Large intestine (tissue), 3 donors: ENCODE measurements around the gene PRAMEF14. TPM values are rescaled to one million over a fixed set of nuclear protein-coding genes. Genes with fewer than 3 reads are reported as not detected.
"Not testable (repeated sequence)": the region's sequence is repeated elsewhere in the genome, so short reads cannot be mapped to it uniquely, and the experiment has no call there.

Experiments
- DNase-seq, 2 donors: peaks; one replicate each; pipeline versions ENCODE4 v3.0.0 to v3.0.0-alpha.2; 2013
- H3K27ac ChIP-seq: one replicate; pipeline ENCODE4 v1.5.1; 2013; ENCODE audit warnings: low read length
- H3K27me3 ChIP-seq: 2 replicates; pipeline ENCODE4 v1.6.1; 2013; ENCODE audit warnings: low read length; ENCODE audit not compliant: control insufficient read depth, insufficient read depth
- H3K36me3 ChIP-seq: 2 replicates; pipeline ENCODE4 v1.6.1; 2013; ENCODE audit warnings: low read length; ENCODE audit not compliant: control insufficient read depth, insufficient read depth
- H3K4me1 ChIP-seq: one replicate; pipeline ENCODE4 v1.6.1; 2013; ENCODE audit warnings: low read length; ENCODE audit not compliant: control insufficient read depth, insufficient read depth
- H3K4me3 ChIP-seq: one replicate; pipeline ENCODE4 v1.5.1; 2013; ENCODE audit warnings: low read length
- H3K9me3 ChIP-seq: one replicate; pipeline ENCODE4 v1.6.1; 2013; ENCODE audit warnings: mild to moderate bottlenecking, low read depth, low read length, moderate library complexity; ENCODE audit not compliant: control insufficient read depth
- WGBS: methylation state at CpG from one replicate; pipeline ENCODE4 v1.1.5; 2013; ENCODE audit warnings: low lambda C conversion rate; ENCODE audit not compliant: insufficient coverage; 5-methylcytosine and 5-hydroxymethylcytosine counted together
- polyA plus RNA-seq: library from polyadenylated mRNA; unstranded; fragments of 120-200 nt; gene quantifications from one replicate; pipeline ENCODE4 v1.2.1, GENCODE V29; 2013

Gene PRAMEF14
- polyA plus RNA-seq, 1 donor = not detected

DNA sequence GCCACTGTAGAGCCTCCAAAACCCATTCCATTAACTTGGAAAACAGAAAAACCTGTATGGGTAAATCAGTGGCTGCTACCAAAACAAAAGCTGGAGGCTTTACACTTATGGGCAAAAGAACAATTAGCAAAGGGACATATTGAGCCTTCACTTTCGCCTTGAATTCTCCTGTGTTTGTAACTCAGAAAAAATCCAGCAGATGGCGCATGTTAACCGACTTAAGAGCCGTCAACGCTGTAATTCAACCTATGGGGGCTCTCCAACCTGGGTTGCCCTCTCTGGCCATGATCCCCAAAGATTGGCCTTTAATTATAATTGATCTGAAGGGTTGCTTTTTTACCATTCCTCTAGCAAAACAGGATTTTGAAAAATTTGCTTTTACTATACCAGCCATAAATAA lies 9.8 kb upstream of the PRAMEF14 start:
- H3K4me3 ChIP-seq, H3K27ac ChIP-seq, H3K27me3 ChIP-seq, H3K9me3 ChIP-seq, H3K4me1 ChIP-seq, H3K36me3 ChIP-seq: not testable (repeated sequence)
- WGBS = no CpG with 5 or more reads among the region's 5 CpGs
- DNase-seq = peak; percentile 9 to 10

DNA sequence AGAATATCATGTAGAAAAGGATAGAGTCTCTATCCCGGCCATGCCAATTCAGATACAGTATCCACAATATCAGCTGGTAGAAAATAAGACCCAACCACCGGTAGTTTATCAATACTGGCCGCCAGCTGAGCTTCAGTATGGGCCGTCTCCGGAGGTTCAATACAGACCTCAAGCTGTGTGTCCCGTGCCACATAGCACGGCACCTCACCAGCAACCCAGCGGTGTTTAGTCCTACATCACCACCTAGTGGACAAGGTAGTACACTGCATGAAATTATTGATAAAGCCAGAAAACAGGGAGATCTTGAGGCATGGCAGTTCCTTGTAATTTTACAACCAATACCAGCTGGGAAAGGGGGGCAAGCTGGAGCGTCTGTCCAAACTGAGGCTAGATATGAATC lies 7.5 kb upstream of the PRAMEF14 start:
- not testable (repeated sequence) for H3K36me3 ChIP-seq, H3K27me3 ChIP-seq, H3K4me3 ChIP-seq, H3K27ac ChIP-seq, DNase-seq, H3K9me3 ChIP-seq, H3K4me1 ChIP-seq
- WGBS = no CpG with 5 or more reads among the region's 9 CpGs

DNA sequence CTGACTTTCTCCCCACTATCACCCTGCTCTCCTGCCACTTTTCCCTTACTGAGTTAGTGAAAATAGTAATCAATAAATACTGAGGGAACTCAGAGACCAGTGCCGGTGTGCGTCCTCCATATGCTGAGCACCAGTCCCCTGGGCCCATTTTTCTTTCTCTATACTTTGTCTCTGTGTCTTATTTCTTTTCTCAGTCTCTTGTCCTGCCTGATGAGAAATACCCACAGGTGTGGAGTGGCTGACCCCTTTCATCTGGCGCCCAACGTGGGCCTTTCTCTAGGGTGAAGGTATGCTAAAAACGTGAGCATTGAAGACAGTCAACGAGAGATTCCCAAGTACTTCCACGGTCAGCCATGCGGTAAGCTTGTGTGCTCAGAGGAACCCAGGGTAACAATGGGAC lies 6.5 kb upstream of the PRAMEF14 start:
- H3K4me3 ChIP-seq, H3K27me3 ChIP-seq, DNase-seq, H3K9me3 ChIP-seq, H3K27ac ChIP-seq, H3K4me1 ChIP-seq, H3K36me3 ChIP-seq: not testable (repeated sequence)
- no CpG with 5 or more reads among the region's 8 CpGs for WGBS

DNA sequence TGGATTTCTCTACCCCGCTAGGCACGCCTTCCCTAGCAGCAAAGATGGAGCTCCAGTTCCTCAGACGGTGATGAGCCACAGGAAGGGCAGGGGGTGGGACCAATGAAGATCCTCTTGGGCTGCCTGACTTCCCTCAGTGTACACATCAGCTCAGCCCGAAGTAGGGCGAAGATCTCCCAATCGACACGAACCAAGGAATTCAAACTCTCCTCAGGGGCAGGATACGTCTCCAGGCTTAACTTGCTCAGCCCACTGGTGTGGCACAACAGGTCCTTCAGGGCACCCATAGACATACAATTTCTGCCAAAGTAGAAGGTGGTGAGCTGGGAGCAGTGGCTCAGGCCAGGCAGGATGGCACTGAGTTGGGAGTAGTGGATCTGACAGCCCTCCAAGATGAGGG lies 4.4 kb downstream of the PRAMEF14 start:
- no CpG with 5 or more reads among the region's 8 CpGs for WGBS
- not testable (repeated sequence) for H3K9me3 ChIP-seq, H3K4me3 ChIP-seq, DNase-seq, H3K36me3 ChIP-seq, H3K27me3 ChIP-seq, H3K4me1 ChIP-seq, H3K27ac ChIP-seq

DNA sequence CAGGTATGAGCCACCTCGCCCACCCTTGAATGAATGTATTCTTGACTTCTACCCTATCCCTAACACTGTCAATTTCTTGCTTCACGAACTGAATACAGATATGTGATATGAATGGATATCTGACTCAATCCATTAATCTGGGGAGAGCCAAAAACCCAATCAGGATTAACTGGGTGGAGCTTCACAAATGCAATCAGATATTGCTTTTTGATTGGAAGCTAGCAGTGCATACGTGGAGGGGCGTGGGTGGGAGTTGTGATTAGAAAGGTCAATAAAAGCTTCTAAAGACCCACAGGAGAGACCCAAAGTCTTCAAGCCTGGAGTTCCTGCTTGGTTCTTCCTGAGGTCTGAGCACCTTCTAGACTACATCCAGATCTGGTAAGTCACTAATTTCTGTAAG lies 31.7 kb downstream of the PRAMEF14 start, which contains the start of gene PRAMEF15:
PRAMEF15 (plus strand) TSS at position 301 of the 400 bp plus-strand sequence. CDS start 2,827 bp downstream, outside the sequence.
- not testable (repeated sequence) for H3K4me3 ChIP-seq, H3K27ac ChIP-seq, H3K4me1 ChIP-seq, DNase-seq, H3K27me3 ChIP-seq, H3K9me3 ChIP-seq, H3K36me3 ChIP-seq
- no CpG with 5 or more reads among the region's 4 CpGs for WGBS

DNA sequence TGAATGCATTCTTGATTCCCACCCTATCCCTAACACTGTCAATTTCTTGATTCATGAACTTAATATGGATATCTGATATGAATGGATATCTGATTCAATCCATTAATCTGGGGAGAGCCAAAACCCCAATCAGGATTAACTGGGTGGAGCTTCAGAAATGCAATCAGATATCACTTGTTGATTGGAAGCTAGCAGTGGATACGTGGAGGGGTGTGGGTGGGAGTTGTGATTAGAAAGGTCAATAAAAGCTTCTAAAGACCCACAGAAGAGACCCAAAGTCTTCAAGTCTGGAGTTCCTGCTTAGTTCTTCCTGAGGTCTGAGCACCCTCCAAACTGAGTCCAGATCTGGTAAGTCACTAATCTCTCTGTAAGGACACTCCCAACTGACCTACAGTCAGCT lies 43.7 kb downstream of the PRAMEF14 start, which contains the start of gene PRAMEF33:
PRAMEF33 (plus strand) TSS at position 301 of the 400 bp plus-strand sequence. CDS start 2,416 bp downstream, outside the sequence.
- not testable (repeated sequence) for H3K27me3 ChIP-seq, H3K4me3 ChIP-seq, DNase-seq, H3K9me3 ChIP-seq, H3K36me3 ChIP-seq, H3K27ac ChIP-seq, H3K4me1 ChIP-seq
- WGBS = no CpG with 5 or more reads among the region's 1 CpG

DNA sequence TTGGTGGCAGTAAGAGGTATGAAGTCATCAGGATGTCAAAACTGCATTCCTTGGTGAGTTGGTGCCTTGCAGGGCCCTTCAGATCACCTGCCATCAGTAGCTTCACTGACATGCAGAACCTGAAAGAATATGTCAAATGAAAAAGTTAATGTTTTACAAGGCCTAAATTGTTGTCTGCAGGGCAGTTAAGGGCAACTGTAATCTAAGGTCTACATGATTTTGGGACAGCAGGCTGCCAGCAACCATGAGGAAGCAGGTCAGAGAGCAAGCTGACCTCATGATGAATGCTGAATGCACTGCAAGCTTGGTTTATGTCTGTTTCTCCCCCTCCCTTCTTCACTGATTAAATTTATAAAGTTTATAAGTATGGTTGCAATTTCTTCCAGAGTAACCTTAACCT lies 44.7 kb downstream of the PRAMEF14 start:
- H3K9me3 ChIP-seq, H3K36me3 ChIP-seq, H3K4me1 ChIP-seq, H3K27me3 ChIP-seq, H3K4me3 ChIP-seq, H3K27ac ChIP-seq, DNase-seq: not testable (repeated sequence)

DNA sequence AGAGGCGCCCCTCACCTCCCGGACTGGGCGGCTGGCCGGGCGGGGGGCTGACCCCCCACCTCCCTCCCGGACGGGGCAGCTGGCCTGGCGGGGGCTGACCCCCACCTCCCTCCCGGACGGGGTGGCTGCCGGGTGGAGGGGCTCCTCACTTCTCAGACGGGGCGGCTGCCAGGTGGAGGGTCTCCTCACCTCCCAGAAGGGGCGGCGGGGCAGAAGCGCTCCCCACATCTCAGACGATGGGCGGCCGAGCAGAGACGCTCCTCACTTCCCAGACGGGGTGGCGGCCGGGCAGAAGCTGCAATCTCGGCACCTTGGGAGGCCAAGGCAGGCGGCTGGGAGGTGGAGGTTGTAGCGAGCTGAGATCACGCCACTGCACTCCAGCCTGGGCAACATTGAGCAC lies 48.2 kb downstream of the PRAMEF14 start:
- H3K27ac ChIP-seq, H3K4me1 ChIP-seq, H3K9me3 ChIP-seq, DNase-seq, H3K27me3 ChIP-seq, H3K36me3 ChIP-seq, H3K4me3 ChIP-seq: not testable (repeated sequence)
- WGBS = no CpG with 5 or more reads among the region's 27 CpGs

DNA sequence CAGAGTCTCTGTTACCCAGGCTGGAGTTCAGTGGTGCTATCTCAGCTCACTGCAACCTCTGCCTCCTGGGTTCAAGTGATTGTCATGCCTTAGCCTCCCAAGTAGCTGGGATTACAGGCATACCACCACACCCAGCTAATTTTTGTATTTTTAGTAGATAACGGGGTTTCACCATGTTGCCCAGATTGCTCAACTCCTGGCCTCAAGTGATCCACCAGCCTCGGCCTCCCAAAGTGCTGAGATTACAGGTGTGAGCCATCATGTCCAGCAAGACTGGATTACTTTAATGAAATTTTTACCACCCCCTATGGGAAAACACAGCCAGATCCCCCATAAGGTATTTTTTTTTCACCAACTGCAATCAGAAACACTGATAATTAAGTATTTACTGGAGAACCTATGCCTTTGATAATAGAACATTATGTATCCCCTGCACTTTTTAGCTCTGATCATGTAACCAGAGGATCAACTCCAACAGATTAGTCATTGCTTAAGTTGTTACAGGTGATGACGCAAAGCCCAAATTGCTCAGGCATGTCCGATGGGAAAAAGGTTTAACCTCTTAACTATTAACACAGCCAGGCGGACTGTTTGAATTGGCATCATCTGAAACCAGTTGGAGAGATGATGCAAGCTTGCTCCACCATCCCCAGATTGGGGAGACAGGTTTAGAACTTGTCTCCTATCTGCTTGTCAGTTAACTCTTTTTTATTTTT lies 49.6 kb downstream of the PRAMEF14 start:
- H3K36me3 ChIP-seq, H3K9me3 ChIP-seq, H3K4me1 ChIP-seq, H3K4me3 ChIP-seq, H3K27me3 ChIP-seq, H3K27ac ChIP-seq, DNase-seq: not testable (repeated sequence)
- no CpG with 5 or more reads among the region's 5 CpGs for WGBS
